ENCODE results near the gene TLCD2. TPM values are rescaled to one million over a fixed set of nuclear protein-coding genes. Genes with fewer than 3 reads are reported as not detected.

Gene TLCD2
- total and polyA plus RNA-seq, 9 of the 15 experiments (the other 6 are each of a cell fraction or from before 2014, with no cell fraction given), result 0.10 to 0.89 (median 0.58) TPM

- no peak for TF ChIP-seq POLR2AphosphoS2 (IDR thresholded peaks at IDR 0.05; ENCODE audit: low read length)
- TF ChIP-seq TAL1 (IDR thresholded peaks at IDR 0.05), result no peak
- TF ChIP-seq HOMEZ (CRISPR knock-in tag; IDR thresholded peaks at IDR 0.05), result no peak
- TF ChIP-seq ZFPM2 (CRISPR knock-in tag; IDR thresholded peaks at IDR 0.05), result no peak
- TF ChIP-seq TARDBP (IDR thresholded peaks at IDR 0.05), result no peak
- TF ChIP-seq CCNT2 (IDR thresholded peaks at IDR 0.05; ENCODE audit: borderline replicate concordance, extremely low read depth, insufficient read length, low read depth, low read length), result peak; percentile 44
- peak in 1 of 2 experiments; percentile 37; a peak in 1 of 4 replicates for TF ChIP-seq MAZ (CRISPR knock-in tag; conservative IDR thresholded peaks at IDR 0.05 in 1 of 2, IDR thresholded peaks at IDR 0.05 in 1 of 2)
- TF ChIP-seq PBX2 (CRISPR knock-in tag; IDR thresholded peaks at IDR 0.05; ENCODE audit: low read depth), result no peak
- TF ChIP-seq PBX2 (tag; conservative IDR thresholded peaks at IDR 0.05; ENCODE audit: low read depth), result peak; percentile 86
- TF ChIP-seq THRA (IDR thresholded peaks at IDR 0.05), result no peak
- no peak for TF ChIP-seq HNRNPK (IDR thresholded peaks at IDR 0.05; ENCODE audit: low read depth, low read length, poor library complexity, severe bottlenecking)
- peak; percentile 79 for TF ChIP-seq FOS (IDR thresholded peaks at IDR 0.05; ENCODE audit: extremely low read depth, insufficient read length)
- TF ChIP-seq EWSR1 (IDR thresholded peaks at IDR 0.05; ENCODE audit: borderline replicate concordance, low read depth, partially characterized antibody), result no peak
- TF ChIP-seq CXXC5 (CRISPR knock-in tag; IDR thresholded peaks at IDR 0.05), result peak; percentile 92
- TF ChIP-seq BMI1 (IDR thresholded peaks at IDR 0.05; ENCODE audit: low read length), result no peak
- TF ChIP-seq CGGBP1 (CRISPR knock-in tag; IDR thresholded peaks at IDR 0.05), result no peak
- TF ChIP-seq MEF2A (IDR thresholded peaks at IDR 0.05; ENCODE audit: control insufficient read depth, low read depth, low read length), result no peak
- no peak for TF ChIP-seq RBM14 (IDR thresholded peaks at IDR 0.05; ENCODE audit: borderline replicate concordance, insufficient read depth, low read depth, low read length)
- TF ChIP-seq KLF1 (tag; IDR thresholded peaks at IDR 0.05), result peak; percentile 56; the same call in 1 of the 2 replicates
Observed at GRCh38 chr17:1684378-1685189, 25.6 kb downstream of the TLCD2 start, which contains the start of gene PRPF8 (continued).
